Thyroid gland (tissue), 4 donors: ENCODE results near the gene MTG2.

Experiments
- CTCF ChIP-seq, 6 experiments: fragments of 200-600 bp in 3 of 6; fragments of 450-650 bp in 3 of 6; sonication (generic) in 3 of 6; IDR thresholded peaks; one replicate each; pipeline ENCODE4 v1.5.1; 2016 to 2019; ENCODE audit warnings: antibody characterized with exemption in 6 of 6, mild to moderate bottlenecking in 2 of 6, inconsistent platforms in 1 of 6, moderate library complexity in 1 of 6
- POLR2A ChIP-seq, 2 donors: fragments of 450-650 bp; IDR thresholded peaks; one replicate each; pipeline ENCODE4 v1.6.1; 2017; ENCODE audit warnings: antibody characterized with exemption in 2 of 2, mild to moderate bottlenecking in 2 of 2, moderate library complexity in 1 of 2

- TF ChIP-seq POLR2A (IDR thresholded peaks at IDR 0.05) (no peak), CTCF (IDR thresholded peaks at IDR 0.05) (no peak)
These were observed 56.6 kb downstream of the MTG2 start for GRCh38 chr20:62239278-62239879.
